Right ventricle myocardium superior (tissue), 1 donor: Measurements from ENCODE around the gene SNED1. TPM values are rescaled to one million over a fixed set of nuclear protein-coding genes. Genes with fewer than 3 reads are reported as not detected.
A peak's percentile ranks its signal among the peaks of the same experiment; 100 is the strongest.

Experiments
- ATAC-seq: fragments of 200-7000 bp; cut with Tn5 transposase; one replicate; pipeline ENCODE4 v1.9.1; 2020; ENCODE audit warnings: mild to moderate bottlenecking; ENCODE audit not compliant: poor library complexity
- DNase-seq: peaks from one replicate; pipeline ENCODE4 v3.0.0-alpha.2; 2020
- intact Hi-C: fragments of 100-400 bp; cut with DNase I; formaldehyde crosslinking; loops from one replicate; pipeline ENCODE4 v1.11.2; 2022
- total RNA-seq: library from RNA; stranded (reverse); fragmentation: NEBNext Ultra II Directional; extraction: Animal tissue kit (Norgen Biotek cat#: 25700); gene quantifications from one replicate; pipeline ENCODE4 v1.2.1, GENCODE V29; 2021
- donor health status: DM: no; HTN: yes; CAD: no; lungs with severe emphysema.

SNED1 gene
- total RNA-seq, 1 donor from 2014 or later: 8.0 TPM

DNA sequence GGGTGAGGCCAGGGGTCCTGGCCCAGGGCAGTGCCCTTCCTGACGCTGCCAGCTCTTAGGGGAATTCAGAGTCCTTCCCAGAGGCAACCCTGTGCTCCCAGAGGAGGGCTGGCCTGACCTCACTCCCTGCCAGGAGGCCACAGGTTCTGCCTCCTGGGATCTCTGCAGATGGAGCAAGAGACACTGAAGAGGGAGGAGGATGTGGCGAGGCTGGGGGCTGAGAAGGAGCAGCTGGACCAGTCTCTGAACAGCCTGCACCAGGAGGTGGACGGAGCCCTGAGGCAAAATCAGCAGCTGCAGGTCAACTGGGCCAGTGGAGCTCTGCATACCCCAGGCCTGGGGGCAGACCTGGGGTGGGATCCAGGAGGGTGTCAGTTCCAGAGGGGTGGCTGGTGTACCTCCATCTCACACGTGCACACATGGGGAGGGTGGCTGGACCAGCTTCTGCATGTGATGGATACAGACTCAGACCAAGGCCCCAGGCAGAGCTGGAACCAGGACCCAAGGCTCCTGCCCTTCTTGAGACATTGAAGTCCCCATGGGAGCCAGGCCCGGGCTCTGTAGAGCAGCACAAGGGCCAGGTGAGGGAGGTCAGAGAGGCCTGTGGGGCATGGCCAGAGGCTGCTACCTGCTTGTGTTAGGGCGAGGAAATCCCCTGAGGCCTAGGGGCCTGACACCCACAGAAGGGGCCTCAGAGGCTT, 9.7 kb upstream of the SNED1 start:
- ATAC-seq (no peak), DNase-seq (peak; percentile 30)
- intact Hi-C loops: no loop called here

DNA sequence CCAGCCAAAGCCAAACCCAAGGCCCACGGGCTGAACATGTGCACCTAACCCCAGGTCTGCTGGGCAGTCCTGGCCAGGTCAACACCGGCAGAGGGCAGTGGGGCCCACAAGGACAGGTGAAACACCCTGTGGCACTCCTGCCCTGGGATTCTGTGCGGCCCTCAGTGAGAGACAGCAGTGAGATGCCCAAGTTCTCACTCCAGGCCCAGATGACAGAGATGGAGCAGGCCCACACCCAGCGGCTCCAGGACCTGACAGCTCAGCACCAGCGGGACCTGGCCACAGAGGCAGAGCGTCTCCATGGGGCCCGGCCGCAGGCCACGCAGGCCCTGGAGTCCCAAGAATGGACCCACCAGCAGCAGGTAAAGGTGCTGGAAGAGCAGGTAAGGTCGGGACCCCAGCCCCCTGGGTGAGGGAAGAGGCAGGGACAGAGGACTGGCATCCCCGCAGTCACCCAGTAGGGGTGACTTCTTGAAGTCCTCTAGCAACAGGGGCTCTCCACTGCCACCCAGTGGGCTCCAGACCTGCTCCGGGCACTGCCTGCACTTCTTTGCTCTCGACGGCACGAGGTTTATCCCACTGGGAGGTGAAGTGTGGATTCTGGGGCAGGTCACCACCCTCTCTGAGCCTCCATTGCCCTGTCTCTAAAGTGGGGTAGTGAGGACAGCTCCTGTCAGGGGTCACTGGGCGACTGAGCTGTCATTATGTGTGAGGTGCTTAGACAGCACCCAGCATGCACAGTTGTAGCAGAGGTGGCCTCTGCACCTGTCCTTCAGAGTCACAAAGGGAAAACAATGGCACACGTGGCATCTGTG, 8.8 kb upstream of the SNED1 start:
- DNase-seq: peak; percentile 57
- ATAC-seq: no peak
- intact Hi-C loops: no loop called here

DNA sequence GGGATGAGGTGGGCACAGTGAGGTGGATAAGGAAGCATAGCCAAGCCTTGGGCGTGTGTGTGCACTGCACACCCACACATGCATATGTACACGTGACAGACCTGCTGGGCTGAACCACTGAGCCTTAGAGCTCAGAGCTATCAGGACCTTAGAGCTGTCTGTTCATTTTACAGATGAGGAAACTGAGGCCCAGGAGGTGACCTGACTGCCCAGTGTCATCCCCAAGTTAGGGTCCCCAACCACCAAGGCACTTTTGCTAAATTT, 8.2 kb upstream of the SNED1 start:
- intact Hi-C loops: no loop called here
- no peak for DNase-seq
- no peak for ATAC-seq

DNA sequence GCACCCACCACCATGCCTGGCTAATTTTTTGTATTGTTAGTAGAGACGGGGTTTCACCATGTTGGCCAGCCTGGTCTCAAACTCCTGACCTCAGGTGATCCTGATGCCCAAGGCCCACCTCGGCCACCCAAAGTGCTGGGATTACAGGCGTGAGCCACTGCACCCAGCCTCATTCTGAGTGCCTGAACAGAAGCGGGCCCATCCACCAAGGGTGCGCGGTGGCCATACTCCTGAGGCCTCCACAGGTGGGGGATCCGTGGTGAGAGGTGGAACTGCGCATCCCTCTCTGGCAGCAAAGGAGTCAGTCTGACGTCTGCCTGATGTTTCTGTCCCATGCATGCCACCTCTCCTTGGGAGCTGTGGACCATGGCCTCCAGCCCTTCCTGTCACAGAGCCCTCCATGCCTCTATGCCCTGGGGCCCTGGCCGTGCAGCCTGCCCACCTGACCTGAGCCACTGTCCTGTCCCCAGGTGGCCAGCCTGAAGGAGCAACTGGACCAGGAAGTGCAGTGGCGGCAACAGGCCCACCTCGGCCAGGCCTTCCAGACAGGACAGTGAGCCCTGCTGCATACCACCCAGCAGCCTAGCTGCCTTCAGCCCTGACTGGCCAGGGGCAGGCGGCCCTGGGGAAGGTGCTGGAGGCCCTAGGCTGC, 7.6 kb upstream of the SNED1 start:
- intact Hi-C loops: no loop called here
- DNase-seq (peak; percentile 38), ATAC-seq (no peak)

DNA sequence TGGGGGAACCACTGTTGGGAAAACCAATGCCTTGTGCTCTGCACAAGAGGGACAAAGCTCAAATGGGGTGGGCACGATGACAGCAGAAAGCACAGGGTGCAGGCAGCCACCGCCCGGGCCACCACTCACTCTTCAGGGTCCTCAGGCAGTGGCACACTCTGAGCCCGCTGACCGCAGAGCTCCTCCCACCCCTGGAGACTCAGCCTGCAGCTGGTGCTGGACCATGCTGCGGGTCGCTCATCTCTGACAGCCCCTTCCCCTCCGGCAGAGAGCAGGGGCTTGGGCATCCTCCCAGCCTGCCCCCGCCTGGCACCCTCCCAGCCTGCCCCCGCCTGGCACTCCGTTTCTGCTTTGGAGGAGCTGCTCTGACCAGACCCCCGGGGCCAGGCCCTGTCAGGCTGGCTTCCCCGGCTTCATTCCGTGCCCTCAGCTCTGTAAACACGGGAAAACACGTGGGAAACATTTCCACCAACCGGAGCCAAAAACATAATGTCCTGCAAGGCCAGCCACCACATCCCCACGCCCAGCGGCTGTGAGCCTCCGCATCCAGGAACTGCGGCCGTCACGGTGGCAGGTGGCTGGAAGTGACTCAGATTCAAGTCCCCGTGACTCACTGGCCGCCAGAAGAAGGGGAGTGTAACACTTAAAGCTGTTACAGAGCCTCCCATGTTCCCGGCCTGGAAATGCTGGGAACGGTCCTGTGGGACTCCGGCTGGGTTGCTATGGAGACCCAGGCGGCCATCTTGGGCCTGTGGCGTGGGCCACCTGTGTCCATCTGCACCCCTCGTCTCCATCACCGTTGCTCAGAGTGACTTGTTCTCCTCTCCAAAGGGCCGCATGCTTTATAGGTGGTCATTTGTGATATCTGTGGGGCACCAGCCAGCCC, 6.8 kb upstream of the SNED1 start:
- peak; percentile 90 for DNase-seq
- peak; percentile 79 for ATAC-seq
- intact Hi-C loops: no loop called here

DNA sequence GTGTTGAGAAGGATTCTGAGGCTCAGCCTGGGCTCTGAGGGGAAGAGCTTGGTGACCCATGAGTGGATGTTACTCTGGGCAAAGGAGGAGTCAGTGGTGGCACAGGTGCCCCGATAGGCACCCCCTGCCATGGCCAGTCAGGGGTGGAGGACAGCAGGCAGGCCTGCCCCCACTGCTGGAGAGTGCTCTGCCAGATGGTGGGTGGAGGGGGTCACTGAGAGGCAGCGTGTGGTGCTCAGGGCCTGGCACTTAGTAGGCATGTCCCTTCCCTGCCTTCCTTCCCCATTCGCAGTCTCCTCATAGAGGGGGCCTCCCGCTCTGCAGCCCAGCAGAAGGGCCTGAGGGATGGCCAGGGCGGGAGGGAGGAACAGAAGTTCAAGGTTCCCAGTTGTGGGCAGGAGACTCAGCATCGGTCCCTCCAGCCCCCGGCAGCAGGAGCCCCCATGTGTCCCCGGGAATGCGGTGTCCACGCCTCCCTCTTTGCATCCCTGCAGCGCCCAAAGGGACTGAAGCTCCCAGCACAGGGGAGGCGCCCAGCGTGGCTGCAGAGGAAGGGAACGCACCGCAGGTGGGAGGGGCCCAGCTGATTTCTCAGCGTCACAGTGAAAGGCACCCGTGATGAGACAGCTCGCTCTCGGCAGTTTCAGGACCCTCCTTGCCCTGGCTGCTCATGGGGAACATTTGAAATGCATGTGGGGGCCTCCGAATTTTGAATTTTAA, 5.7 kb upstream of the SNED1 start:
- intact Hi-C loops: no loop called here
- DNase-seq: no peak
- ATAC-seq: no peak

DNA sequence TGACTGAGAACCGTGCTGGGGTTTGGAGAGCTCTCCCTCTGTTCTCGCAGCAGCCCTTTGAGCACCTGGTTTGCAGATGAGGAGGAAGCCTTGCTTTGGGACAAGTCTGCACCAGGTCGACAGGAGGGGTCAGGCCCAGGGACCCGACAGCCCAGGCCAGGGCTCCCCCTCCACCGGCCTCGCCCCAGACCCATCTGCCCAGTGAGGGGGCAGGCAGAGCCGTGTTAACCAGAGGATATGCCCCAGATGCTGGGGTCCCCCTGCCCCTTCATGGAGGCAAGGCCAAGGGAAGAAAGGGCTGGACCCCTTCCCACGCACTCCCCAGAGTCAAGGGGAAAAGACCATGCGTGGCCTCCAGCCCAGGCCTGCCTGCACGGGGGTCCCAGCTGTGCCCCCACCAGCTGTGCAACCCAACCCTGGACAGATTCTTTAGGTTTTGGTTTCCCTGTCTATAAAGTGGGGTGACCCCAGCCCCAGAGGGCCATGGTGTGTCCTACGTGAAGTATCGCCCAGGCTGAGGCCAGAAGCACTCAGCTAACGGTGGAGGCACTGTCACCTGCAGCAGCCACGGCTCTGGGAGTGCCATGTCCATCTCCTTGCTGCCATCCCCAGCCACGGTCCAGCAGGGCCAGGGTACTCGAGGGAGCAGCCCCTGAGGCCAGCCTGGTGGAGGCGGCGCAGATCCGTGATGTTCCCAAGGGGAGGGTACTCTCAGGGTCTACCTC, 4.8 kb upstream of the SNED1 start:
- ATAC-seq: no peak
- no peak for DNase-seq
- intact Hi-C loops: no loop called here

DNA sequence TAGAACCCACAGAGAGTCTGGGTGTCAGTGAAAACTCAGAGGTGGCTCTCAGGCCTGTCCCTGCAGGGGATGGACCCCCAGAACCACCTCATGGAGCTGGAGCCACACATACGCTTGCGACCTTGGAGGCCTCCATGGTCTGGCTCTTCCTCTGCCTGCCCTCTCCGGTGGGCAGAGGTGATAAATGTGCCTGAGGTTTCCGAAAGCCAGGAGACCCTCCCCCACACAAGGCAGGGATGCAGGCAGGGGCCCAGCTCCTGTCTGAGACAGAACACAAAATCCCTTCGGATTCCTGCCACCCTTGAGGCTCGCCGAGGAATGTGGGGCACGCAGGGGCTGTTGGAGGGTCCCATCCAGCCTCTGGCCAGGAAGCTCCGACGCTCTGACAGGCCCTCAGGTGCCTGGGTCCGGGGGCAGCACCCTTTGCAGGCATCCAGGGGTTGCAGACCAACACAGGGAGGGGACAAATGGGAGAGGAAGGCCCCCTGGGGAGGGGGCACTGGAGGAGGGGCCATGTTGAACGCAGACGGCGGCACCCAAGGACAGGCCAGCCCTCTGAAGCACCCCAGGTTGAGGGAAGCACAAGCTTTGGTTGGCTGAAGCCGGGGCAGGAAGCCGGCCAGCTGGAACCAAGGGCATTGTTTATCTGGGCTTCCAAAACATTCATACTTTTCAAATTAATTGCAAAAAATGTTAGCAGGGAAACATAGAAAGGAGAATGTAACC, 4.1 kb upstream of the SNED1 start:
- ATAC-seq: no peak
- peak; percentile 52 for DNase-seq
- intact Hi-C loops: no loop called here

DNA sequence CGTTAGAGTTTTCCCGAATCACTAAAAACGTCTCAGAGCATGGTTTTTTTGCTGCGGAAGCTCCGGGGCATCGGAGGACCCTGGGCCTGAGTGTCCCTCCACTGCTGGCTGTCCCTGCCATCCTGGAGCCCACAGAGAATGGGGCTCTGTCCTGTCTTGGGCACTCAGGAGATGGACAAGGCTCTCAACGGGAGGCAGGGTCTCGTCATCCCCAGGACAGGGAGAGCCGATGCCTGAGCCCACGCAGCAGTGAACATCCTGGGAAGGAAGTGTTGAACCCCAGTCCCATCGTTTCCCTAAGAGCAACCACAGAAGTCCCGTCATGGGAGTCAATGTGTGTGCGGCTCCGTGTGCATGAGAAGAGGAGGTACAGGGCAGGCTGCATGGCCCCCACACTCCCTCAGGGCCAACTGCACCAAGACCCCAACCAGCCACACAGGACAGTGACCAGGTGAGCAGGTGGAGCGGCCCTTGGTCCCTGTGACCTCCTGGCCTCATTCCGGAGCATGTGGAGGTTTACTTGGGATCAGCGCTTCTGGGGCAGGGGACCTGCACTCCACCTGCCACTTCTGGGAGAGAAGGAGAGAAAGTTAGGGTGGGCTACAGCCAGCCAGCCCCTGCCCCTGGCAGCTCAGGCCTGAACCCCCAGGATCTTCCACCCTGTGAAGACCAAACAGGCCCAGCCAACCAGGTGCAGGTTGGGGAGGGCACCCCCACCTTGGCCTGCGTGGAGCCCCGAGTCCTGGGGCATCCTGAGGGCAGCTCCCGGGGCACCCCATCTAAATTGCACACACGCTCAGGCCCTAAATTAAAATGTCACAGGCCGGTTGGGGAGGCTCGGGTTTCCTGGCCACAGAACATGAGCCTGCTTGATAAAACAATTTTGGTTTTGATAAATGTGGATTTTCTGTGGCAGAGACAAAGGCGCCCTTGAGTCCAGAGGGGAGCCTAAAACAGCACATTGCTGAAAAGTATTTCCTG, 3.1 kb upstream of the SNED1 start:
- intact Hi-C loops: no loop called here
- DNase-seq: no peak
- no peak for ATAC-seq

DNA sequence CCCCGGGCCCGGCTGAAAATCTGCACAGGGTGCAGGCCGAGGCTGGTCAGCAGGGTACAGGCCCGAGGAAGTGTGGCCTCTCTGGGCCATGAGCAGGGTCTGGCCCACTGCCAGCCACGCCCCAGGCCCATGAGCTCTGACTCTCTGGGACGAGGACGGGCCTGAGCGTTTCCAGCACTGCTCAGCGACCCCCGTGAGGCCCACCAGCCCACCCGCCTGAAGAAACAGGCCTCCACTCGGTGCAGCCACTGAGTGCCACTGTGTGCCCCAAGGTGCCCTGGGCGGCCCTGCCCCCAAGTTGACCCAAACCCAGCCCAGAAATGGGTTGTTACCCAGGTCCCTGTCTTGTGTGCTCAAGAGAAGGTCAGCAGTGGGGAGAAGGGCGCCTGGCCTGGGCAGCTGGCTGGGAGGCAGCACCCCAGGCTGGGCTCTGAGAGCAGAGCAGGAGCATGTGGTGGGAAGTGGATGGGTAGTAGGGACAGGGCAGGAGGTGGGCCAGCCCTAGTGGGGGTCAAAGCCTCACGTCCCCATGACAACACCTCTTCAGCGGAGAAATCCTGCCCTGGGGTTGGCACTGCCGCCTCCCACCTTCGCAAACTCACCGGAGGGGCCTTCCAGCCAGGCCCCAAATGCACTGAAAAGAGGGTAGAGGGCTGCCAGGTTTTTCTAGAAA, 2.1 kb upstream of the SNED1 start:
- intact Hi-C loops: no loop called here
- peak; percentile 42 for DNase-seq
- no peak for ATAC-seq

DNA sequence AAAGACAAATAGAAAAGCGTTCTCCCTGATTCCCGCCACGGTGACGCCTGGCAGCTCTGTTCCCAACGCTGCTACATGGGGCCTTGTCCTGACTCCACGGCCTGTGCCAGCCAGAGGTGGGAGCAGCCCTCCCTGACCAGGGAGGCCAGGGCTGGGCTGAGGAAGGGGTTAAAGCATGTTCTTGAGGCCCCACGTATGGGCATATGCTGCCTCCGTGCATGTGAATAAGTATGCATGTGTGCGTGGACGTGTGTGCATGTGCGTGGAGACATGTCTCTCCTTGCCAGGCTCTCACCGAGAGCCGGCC, 1.6 kb upstream of the SNED1 start:
- intact Hi-C loops: no loop called here
- DNase-seq: no peak
- ATAC-seq: no peak

DNA sequence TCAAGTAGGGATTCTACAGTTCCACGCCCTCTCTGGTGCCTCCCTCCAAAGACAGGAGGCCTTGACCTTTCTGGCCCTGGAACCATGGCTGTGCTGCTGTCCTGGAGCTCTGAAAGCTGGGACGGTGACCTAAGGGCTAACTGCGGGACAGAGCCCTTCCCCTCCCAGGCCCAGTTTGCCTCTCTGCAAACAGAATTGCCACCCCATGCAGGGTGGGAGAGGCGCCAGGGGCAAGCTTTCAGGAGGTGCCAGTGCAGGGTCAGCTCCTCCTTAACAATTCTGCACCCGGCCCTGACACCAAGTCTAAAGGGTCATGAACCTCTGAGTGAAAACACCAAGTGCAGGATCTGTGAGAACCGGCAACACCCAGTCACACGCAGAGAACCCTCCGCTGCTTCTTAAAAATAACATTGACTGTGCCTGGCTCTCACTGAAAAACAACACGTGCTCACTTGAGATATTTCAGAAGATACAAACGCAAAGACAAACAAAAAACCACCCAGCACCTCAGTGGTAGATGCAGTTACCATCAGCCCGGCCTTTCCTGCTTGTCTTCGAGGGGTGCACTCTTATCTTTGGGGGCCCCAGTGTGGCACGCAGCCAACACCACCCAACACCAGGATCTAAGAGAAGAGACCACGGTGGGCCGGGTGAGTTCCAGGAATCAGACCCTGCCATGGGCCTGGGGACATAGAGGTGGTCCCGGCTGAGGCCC, 1.1 kb upstream of the SNED1 start:
- intact Hi-C loops: no loop called here

DNA sequence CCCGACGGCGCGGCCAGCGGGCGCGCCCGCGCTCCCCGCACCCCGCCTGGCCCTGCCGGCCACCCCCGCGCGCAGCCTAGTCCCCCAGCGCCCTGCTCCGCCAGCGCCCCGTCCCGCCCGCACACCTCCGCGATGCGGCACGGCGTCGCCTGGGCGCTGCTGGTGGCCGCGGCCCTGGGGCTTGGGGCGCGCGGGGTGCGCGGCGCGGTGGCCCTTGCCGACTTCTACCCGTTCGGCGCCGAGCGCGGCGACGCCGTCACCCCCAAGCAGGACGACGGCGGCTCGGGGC, 232 bp downstream of the SNED1 start:
- ATAC-seq (no peak), DNase-seq (no peak)
- intact Hi-C loops: no loop called here

More for the DNA sequence above, 1.1 kb upstream of the SNED1 start:
- ATAC-seq (peak; percentile 40), DNase-seq (peak; percentile 42)

DNA sequence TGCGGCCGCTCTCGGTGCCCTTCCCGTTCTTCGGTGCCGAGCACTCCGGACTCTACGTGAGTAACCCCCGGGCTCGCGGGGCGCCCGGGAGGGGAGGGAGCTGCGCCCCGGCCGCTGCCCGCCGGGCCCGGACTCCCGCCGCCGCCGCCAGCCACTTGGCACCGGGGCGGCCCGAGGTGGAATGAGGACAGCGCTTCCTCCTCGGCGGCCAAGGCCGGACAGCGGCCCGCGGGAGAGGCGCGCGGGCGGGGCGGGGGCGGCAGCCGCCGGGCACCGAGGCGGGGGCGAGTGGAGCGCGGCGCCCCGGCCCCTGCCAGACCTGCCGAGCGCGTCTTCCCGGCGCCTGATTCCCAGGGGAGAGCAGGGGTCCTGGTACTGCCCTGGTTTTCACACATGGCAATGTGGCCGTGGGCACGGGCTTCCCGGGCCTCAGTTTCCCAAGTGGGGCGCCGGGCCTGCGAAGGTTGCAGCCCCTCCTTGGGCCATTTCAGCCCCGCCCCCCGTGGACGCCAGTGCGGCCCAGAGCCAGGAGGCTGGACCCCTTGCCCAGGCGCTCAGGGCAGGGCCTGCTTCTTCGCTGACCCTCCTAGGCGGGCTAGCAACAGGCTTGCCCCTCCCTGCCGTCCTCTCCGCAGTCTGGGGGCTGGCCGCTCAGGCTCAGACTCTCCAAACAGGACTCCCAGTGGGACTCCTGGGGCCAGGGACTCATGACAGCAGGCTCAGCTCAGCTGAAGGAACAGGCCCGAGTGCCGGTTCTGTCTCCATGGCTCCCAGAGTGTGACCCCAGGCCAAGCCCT, 775 bp downstream of the SNED1 start:
- DNase-seq (peak; percentile 61), ATAC-seq (peak; percentile 9)
- intact Hi-C loops: no loop called here
